Lung (tissue), 12 donors: ENCODE measurements around the gene EIF4ENIF1. TPM values are rescaled to one million over a fixed set of nuclear protein-coding genes. Genes with fewer than 3 reads are reported as not detected.

Source experiments
- ATAC-seq: fragments of 200-7000 bp; cut with Tn5 transposase; one replicate; pipeline ENCODE4 v1.9.1; 2020; ENCODE audit warnings: moderate number of reproducible peaks; ENCODE audit not compliant: insufficient read depth, low FRiP score
- DNase-seq, 3 donors: peaks; one replicate each; pipeline ENCODE4 v3.0.0-alpha.2; 2013 to 2017
- H3K27ac ChIP-seq, 2 donors: one replicate each; pipeline ENCODE4 v1.5.1; 2013; ENCODE audit warnings: mild to moderate bottlenecking in 2 of 2, moderate library complexity in 2 of 2, control low read depth in 1 of 2, inconsistent platforms in 1 of 2, low read depth in 1 of 2, low read length in 1 of 2
- H3K27me3 ChIP-seq, 3 donors: one replicate each; pipeline ENCODE4 v1.5.1; 2013; ENCODE audit warnings: low read length in 2 of 3; ENCODE audit not compliant: control insufficient read depth in 3 of 3, insufficient read depth in 3 of 3
- H3K36me3 ChIP-seq, 4 donors: one replicate each; pipeline ENCODE4 v1.5.1; 2013; ENCODE audit warnings: low read length in 4 of 4, mild to moderate bottlenecking in 1 of 4, moderate library complexity in 1 of 4; ENCODE audit not compliant: control insufficient read depth in 4 of 4, insufficient read depth in 4 of 4
- H3K4me1 ChIP-seq, 5 donors: one replicate each; pipeline ENCODE4 v1.5.1; 2013; ENCODE audit warnings: low read length in 5 of 5, mild to moderate bottlenecking in 2 of 5, moderate library complexity in 1 of 5; ENCODE audit not compliant: control insufficient read depth in 5 of 5, insufficient read depth in 5 of 5
- H3K4me3 ChIP-seq: one replicate; pipeline ENCODE4 v1.5.1; 2013; ENCODE audit warnings: mild to moderate bottlenecking, control low read depth, moderate library complexity
- H3K9ac ChIP-seq, 2 donors: one replicate each; pipeline ENCODE4 v1.5.1; 2013; ENCODE audit warnings: low read length in 2 of 2, control low read depth in 1 of 2; ENCODE audit not compliant: insufficient read depth in 1 of 2
- H3K9me3 ChIP-seq, 4 donors: one replicate each; pipeline ENCODE4 v1.5.1; 2013; ENCODE audit warnings: low read length in 3 of 4, mild to moderate bottlenecking in 1 of 4, moderate library complexity in 1 of 4; ENCODE audit not compliant: control insufficient read depth in 4 of 4, insufficient read depth in 3 of 4
- WGBS, 2 donors: extraction: QIAGEN DNeasy Blood & Tissue Kit; methylation state at CpG; one replicate each; pipeline ENCODE4 v1.1.7; 2013; 5-methylcytosine and 5-hydroxymethylcytosine counted together
- polyA plus RNA-seq, 2 donors: library from polyadenylated mRNA; stranded (reverse); fragments of 200-250 nt; gene quantifications; one replicate each; pipeline ENCODE4 v1.2.1, GENCODE V29; 2013
- total RNA-seq, 2 donors: library from RNA; depleted of rRNA in 1 of 2; stranded (reverse); fragments of >200 nt in 1 of 2; gene quantifications; one replicate each; pipeline ENCODE4 v1.2.1, GENCODE V29; 2014 to 2021
- TF ChIP-seq, protein P1 (sequence below): IDR thresholded peaks from 2 replicates; pipeline ENCODE4 v1.5.1; 2012; ENCODE audit warnings: mild to moderate bottlenecking; ENCODE audit errors: control extremely low read depth, extremely low read depth
- donor health status: control.
- donor health status: control.
- donor health status: Bipolar disorder and iron deficiency.
- donor health status: healthy.
- donor health status: DM: yes; HTN: yes; CAD: no.

EIF4ENIF1 gene
- total and polyA plus RNA-seq, 4 donors = 9.3 to 25.5 (median 13.6) TPM

DNA sequence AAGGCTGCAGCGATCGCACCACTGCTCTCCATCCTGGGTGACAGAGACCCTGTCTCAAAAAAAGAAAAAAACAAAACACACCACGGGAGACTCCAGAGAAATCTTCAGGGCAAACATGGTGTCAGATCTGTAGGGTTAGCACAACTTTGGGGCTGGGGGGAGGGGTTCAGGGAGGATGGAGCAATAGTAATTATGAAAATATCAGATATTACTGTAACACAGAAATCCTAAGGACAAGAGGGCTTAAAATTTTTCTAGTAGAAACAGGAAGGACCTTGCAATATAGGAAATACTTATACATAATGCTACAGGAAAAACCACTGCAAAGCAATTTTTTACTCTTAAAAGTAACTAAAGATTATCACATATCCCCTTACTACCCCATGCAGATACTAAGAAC, 13.8 kb downstream of the EIF4ENIF1 start:
- peaks cover 0 to 15% (median 8%) of the 10 kb centered on the region in 4 donors for H3K36me3 ChIP-seq
- 71 to 87% methylated on average over 3 of the region's 3 CpGs for WGBS, 2 donors

DNA sequence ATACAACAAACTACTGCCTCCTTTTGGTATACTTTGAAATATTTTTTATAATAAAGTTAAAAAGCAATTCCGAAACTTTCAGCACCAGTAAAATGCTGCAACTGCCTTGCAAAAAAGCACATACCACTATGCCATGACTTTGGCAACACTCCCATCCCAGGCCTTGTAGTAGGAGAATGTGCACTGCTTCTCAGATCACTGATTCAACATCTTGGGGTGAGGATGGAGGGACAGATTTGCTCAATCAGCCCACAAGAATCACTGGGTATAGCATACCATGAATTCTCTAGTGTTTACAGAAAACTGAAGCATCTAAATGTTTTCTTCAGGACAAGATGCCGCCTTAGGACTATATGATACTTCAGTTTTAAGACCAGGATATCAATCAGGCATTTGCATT, 14.9 kb downstream of the EIF4ENIF1 start:
- 91 to 94% methylated on average over 2 of the region's 2 CpGs for WGBS, 2 donors
- DNase-seq (no peak), ATAC-seq (no peak)
- no peaks in the 10 kb centered on the region for H3K9me3 ChIP-seq
- TF ChIP-seq, protein P1, sequence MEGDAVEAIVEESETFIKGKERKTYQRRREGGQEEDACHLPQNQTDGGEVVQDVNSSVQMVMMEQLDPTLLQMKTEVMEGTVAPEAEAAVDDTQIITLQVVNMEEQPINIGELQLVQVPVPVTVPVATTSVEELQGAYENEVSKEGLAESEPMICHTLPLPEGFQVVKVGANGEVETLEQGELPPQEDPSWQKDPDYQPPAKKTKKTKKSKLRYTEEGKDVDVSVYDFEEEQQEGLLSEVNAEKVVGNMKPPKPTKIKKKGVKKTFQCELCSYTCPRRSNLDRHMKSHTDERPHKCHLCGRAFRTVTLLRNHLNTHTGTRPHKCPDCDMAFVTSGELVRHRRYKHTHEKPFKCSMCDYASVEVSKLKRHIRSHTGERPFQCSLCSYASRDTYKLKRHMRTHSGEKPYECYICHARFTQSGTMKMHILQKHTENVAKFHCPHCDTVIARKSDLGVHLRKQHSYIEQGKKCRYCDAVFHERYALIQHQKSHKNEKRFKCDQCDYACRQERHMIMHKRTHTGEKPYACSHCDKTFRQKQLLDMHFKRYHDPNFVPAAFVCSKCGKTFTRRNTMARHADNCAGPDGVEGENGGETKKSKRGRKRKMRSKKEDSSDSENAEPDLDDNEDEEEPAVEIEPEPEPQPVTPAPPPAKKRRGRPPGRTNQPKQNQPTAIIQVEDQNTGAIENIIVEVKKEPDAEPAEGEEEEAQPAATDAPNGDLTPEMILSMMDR = no peak
- H3K27ac ChIP-seq = no peak overlapping the region
- H3K9ac ChIP-seq = no peak overlapping the region
- H3K4me1 ChIP-seq = peaks cover 0 to 4% (median 0%) of the 10 kb centered on the region in 5 donors
- H3K36me3 ChIP-seq = peaks cover 0 to 15% (median 7%) of the 10 kb centered on the region in 4 donors
- no peak overlapping the region for H3K4me3 ChIP-seq
- no peaks in the 10 kb centered on the region for H3K27me3 ChIP-seq

More for the DNA sequence above, 13.8 kb downstream of the EIF4ENIF1 start:
- no peaks in the 10 kb centered on the region for H3K27me3 ChIP-seq
- DNase-seq = no peak
- peaks cover 0 to 4% (median 0%) of the 10 kb centered on the region in 5 donors for H3K4me1 ChIP-seq
- no peak overlapping the region for H3K27ac ChIP-seq
- H3K9ac ChIP-seq = no peak overlapping the region
- H3K4me3 ChIP-seq = no peak overlapping the region
- H3K9me3 ChIP-seq = no peaks in the 10 kb centered on the region
- ATAC-seq = no peak
- TF ChIP-seq, protein P1 = no peak

DNA sequence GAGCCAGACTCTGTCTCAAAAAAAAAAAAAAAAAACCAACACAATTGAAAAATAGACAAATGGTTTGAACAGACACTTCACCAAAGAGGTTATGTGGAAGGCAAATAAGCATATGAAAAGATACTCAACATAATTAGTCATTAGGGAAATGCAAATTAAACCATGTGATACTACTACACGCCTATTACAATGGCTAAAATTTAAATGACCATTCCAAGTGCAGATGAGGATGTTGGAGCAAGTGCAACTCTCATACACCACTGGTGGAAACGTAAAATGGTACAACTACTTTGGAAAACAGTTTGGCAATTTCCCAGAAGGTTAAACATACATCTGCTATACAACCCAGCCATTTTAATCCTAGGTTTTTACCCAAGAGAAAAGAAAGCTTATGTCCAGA, 24.3 kb downstream of the EIF4ENIF1 start:
- WGBS, 2 donors = 97 to 100% methylated on average over 2 of the region's 2 CpGs
- Histone ChIP-seq H3K27ac (no peak overlapping the region), H3K4me3 (no peak overlapping the region), H3K4me1 (no peaks in the 10 kb centered on the region), H3K27me3 (no peaks in the 10 kb centered on the region), H3K36me3 (peaks cover 30 to 63% (median 39%) of the 10 kb centered on the region in 4 donors), H3K9ac (no peak overlapping the region), H3K9me3 (no peaks in the 10 kb centered on the region)
- ATAC-seq = no peak
- no peak for DNase-seq
- TF ChIP-seq, protein P1 = no peak

DNA sequence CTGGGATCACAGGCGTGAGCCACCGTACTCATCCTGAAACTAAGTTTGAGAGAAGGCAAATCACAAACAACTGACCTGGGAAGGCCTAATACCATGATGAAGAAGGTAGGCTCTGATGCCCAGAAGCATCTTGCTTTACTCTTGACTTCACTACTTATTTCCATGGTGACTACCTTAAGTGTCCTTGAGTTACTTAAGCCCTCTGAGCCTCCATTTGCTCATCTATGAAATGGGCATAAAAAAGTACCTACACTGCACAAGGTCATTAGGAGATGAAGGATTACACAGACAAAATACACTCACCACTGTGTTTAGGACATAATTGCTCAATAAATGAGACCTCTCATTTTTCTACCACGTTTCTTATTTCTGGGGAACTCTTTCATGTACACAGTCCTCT, 27.9 kb downstream of the EIF4ENIF1 start:
- Histone ChIP-seq H3K4me1 (no peaks in the 10 kb centered on the region), H3K9ac (no peak overlapping the region), H3K27me3 (no peaks in the 10 kb centered on the region), H3K27ac (no peak overlapping the region), H3K9me3 (no peaks in the 10 kb centered on the region), H3K4me3 (no peak overlapping the region), H3K36me3 (peaks cover 32 to 56% (median 33%) of the 10 kb centered on the region in 4 donors)
- ATAC-seq (no peak), DNase-seq (no peak)
- TF ChIP-seq, protein P1 = no peak
- WGBS, 2 donors = 95 to 97% methylated on average over 3 of the region's 3 CpGs
